Gastroesophageal sphincter (tissue), 4 donors: ENCODE results near the gene ZBTB11. TPM values are rescaled to one million over a fixed set of nuclear protein-coding genes. Genes with fewer than 3 reads are reported as not detected.

ENCODE experiments used
- ATAC-seq: fragments of 150-250 bp; one replicate; pipeline ENCODE4 v1.9.1; 2016; ENCODE audit warnings: mild to moderate bottlenecking, moderate library complexity
- H3K27ac ChIP-seq, 4 donors: fragments of 200-600 bp; sonication (generic) in 3 of 4; 1 replicate in 3 of 4; 2 replicates in 1 of 4; pipeline ENCODE4 v1.5.1; 2016 to 2019
- H3K27me3 ChIP-seq: fragments of 200-600 bp; sonication (generic); one replicate; pipeline ENCODE4 v1.5.1; 2019
- H3K36me3 ChIP-seq, 2 donors: fragments of 200-600 bp; sonication (generic); one replicate each; pipeline ENCODE4 v1.5.1; 2019; ENCODE audit warnings: control low read depth in 1 of 2
- H3K4me1 ChIP-seq, 3 donors: fragments of 200-600 bp; sonication (generic); 1 replicate in 2 of 3; 2 replicates in 1 of 3; pipeline ENCODE4 v1.5.1; 2016 to 2019; ENCODE audit warnings: control low read depth in 2 of 3
- H3K4me3 ChIP-seq, 2 donors: fragments of 200-600 bp; sonication (generic); one replicate each; pipeline ENCODE4 v1.5.1; 2019; ENCODE audit warnings: mild to moderate bottlenecking in 1 of 2, moderate library complexity in 1 of 2
- H3K9me3 ChIP-seq, 3 donors: fragments of 200-600 bp; sonication (generic); one replicate each; pipeline ENCODE4 v1.5.1; 2017 to 2019; ENCODE audit warnings: control low read depth in 2 of 3
- EP300 ChIP-seq: sonication (generic); formaldehyde crosslinking; IDR thresholded peaks from one replicate; pipeline ENCODE4 v1.6.1; 2017; ENCODE audit warnings: antibody characterized with exemption, mild to moderate bottlenecking
- POLR2A ChIP-seq, 2 donors: fragments of 450-650 bp; IDR thresholded peaks; one replicate each; pipeline ENCODE4 v1.6.1; 2017; ENCODE audit warnings: antibody characterized with exemption in 2 of 2, mild to moderate bottlenecking in 2 of 2, moderate library complexity in 1 of 2
- POLR2AphosphoS5 ChIP-seq: sonication (generic); formaldehyde crosslinking; IDR thresholded peaks from one replicate; pipeline ENCODE4 v1.6.1; 2017; ENCODE audit warnings: antibody characterized with exemption
- WGBS, 2 donors: methylation state at CpG; one replicate each; pipeline ENCODE4 v1.1.5; 2018; ENCODE audit warnings: low coverage in 1 of 2; 5-methylcytosine and 5-hydroxymethylcytosine counted together
- total RNA-seq, 4 donors: library from RNA; depleted of rRNA; stranded (reverse); fragments of >200 nt; gene quantifications; one replicate each; pipeline ENCODE4 v1.1.0, GENCODE V29; 2016
- TF ChIP-seq, protein P1 (sequence below), 4 experiments: fragments of 200-600 bp in 2 of 4; fragments of 450-650 bp in 2 of 4; sonication (generic) in 1 of 4; IDR thresholded peaks; one replicate each; pipeline ENCODE4 v1.5.1; 2017 to 2019; ENCODE audit warnings: antibody characterized with exemption in 4 of 4, mild to moderate bottlenecking in 2 of 4, moderate library complexity in 2 of 4

The ZBTB11 gene
- total RNA-seq, 4 donors from 2014 or later, result 17.1 to 32.7 (median 23.6) TPM

DNA sequence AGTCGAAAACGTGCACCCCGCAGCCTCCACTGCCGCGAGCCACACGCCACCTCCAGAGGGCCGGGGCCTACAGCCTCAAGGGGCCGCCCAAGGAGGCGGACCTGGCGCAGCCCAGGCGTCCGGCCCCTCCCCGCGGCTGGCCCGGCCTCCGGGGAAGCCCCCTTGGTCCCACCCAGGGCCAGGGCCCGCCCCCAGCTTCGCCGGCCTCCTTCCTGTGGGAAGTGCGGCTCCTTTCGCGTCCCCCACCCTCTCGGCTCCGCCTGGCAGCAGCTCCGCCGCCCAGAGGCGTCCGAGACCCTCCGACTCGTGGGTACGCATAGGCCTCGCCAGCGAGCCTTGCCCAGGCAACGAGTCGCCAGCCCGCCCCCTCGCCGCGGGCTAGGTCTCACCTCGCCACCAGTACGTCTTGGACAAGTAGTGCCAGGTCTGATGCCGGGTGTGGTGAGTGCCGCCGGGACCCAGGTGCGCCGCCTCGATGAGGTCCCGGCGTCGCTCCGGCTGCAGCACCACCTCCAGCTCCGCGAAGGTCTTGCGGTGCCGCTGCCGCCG lies 642 bp downstream of the ZBTB11 start:
- WGBS, 2 donors, result no CpG with 5 or more reads among the region's 57 CpGs
- H3K9me3 ChIP-seq, result no peaks in the 10 kb centered on the region
- ATAC-seq, result peak; percentile 93
- no peaks in the 10 kb centered on the region for H3K27me3 ChIP-seq
- H3K27ac ChIP-seq, result peak overlapping the region; percentile 92 to 100 (median 97)
- TF ChIP-seq, protein P1, sequence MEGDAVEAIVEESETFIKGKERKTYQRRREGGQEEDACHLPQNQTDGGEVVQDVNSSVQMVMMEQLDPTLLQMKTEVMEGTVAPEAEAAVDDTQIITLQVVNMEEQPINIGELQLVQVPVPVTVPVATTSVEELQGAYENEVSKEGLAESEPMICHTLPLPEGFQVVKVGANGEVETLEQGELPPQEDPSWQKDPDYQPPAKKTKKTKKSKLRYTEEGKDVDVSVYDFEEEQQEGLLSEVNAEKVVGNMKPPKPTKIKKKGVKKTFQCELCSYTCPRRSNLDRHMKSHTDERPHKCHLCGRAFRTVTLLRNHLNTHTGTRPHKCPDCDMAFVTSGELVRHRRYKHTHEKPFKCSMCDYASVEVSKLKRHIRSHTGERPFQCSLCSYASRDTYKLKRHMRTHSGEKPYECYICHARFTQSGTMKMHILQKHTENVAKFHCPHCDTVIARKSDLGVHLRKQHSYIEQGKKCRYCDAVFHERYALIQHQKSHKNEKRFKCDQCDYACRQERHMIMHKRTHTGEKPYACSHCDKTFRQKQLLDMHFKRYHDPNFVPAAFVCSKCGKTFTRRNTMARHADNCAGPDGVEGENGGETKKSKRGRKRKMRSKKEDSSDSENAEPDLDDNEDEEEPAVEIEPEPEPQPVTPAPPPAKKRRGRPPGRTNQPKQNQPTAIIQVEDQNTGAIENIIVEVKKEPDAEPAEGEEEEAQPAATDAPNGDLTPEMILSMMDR (IDR thresholded peaks at IDR 0.05), result peak in 3 of 4 experiments; percentile 12 to 48 (median 18)
- TF ChIP-seq EP300 (no peak), POLR2AphosphoS5 (peak; percentile 59), POLR2A (IDR thresholded peaks at IDR 0.05) (peak; percentile 33 to 60)
- H3K4me3 ChIP-seq, result peak overlapping the region; percentile 84 to 100
- H3K36me3 ChIP-seq, result peaks cover 0 to 25% of the 10 kb centered on the region in 2 donors
- H3K4me1 ChIP-seq, result peaks cover 3 to 44% (median 9%) of the 10 kb centered on the region in 3 donors

DNA sequence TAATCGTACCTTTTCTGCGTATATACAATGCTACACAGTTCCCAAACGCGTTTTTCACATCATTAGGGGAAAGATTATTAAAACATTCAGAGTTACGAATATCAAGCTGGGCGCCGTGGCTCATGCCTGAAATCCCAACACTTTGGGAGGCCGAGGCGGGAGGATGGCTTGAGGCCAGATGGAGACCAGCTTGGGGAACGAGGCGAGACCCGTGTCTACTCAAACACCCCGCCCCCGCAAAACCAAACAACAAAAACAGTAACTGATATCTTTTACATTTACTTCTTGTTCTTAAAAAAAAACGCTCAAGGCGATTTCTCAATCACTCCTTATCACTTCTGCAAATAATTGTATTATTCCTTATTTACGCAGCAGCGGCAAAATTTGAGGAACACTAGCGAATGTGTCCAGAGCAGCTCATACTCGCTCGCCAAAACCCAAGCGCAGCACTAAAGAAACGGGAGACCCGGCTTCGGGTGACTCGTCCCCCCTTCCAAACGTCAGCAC lies 1.2 kb downstream of the ZBTB11 start:
- no peak for TF ChIP-seq EP300
- no peak for TF ChIP-seq POLR2A (IDR thresholded peaks at IDR 0.05)
- TF ChIP-seq, protein P1 (IDR thresholded peaks at IDR 0.05), result no peak
- no peak for TF ChIP-seq POLR2AphosphoS5
- H3K27ac ChIP-seq, result peak overlapping the region; percentile 92 to 100 (median 97)
- 4 to 7% methylated on average over 16 to 25 of the region's 27 CpGs for WGBS, 2 donors
- no peak for ATAC-seq
- peak overlapping the region; percentile 84 to 100 for H3K4me3 ChIP-seq
- no peaks in the 10 kb centered on the region for H3K9me3 ChIP-seq
- peaks cover 0 to 25% of the 10 kb centered on the region in 2 donors for H3K36me3 ChIP-seq
- H3K4me1 ChIP-seq, result peaks cover 3 to 44% (median 9%) of the 10 kb centered on the region in 3 donors
- no peaks in the 10 kb centered on the region for H3K27me3 ChIP-seq

DNA sequence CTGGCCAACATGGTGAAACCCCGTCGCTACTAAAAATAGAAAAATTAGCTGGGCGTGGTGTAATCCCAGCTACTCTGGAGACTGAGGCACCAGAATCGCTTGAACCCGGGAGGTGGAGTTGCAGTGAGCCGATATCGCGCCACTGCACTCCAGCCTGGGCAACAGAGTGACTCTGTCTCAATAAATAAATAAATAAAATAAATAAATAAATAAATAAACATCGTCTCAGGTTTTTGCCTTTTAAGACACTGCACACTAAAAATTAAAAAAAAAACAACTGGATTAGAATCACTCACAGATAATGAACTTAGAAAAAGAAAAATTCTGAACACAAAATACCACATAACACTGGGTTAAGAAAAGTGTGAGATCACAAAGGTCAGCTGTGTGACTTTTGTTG lies 2.4 kb downstream of the ZBTB11 start:
- H3K36me3 ChIP-seq, result peaks cover 0 to 24% of the 10 kb centered on the region in 2 donors
- H3K27me3 ChIP-seq, result no peaks in the 10 kb centered on the region
- no peak for TF ChIP-seq POLR2A (IDR thresholded peaks at IDR 0.05)
- no peak for TF ChIP-seq POLR2AphosphoS5
- TF ChIP-seq, protein P1 (IDR thresholded peaks at IDR 0.05), result no peak
- TF ChIP-seq EP300, result no peak
- 82 to 91% methylated on average over 4 to 9 of the region's 9 CpGs for WGBS, 2 donors
- ATAC-seq, result no peak
- H3K4me3 ChIP-seq, result no peak overlapping the region
- H3K9me3 ChIP-seq, result no peaks in the 10 kb centered on the region
- H3K4me1 ChIP-seq, result peaks cover 3 to 44% (median 9%) of the 10 kb centered on the region in 3 donors
- H3K27ac ChIP-seq, result no peak overlapping the region

DNA sequence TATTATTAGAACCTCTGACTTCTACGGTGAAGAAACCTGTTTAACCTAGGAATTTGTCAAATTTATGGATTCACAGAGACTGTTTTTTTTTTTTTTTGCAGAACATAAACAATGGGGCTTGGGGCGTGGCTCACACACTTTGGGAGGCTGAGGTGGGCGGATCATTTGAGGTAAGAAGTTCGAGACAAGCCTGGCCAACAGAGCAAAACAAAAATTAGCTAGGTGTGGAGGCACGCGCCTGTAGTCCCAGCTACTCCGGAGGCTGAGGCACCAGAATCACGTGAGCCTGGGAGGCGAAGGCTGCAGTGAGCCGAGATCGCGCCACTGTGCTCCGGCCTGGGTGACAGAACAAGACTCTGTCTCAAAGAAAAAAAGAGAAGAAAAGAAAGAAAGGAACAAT lies 3.0 kb downstream of the ZBTB11 start:
- 89 to 91% methylated on average over 6 to 13 of the region's 13 CpGs for WGBS, 2 donors
- Histone ChIP-seq H3K27ac (no peak overlapping the region), H3K27me3 (no peaks in the 10 kb centered on the region), H3K4me1 (peaks cover 3 to 44% (median 9%) of the 10 kb centered on the region in 3 donors), H3K36me3 (peaks cover 0 to 27% of the 10 kb centered on the region in 2 donors), H3K4me3 (no peak overlapping the region), H3K9me3 (no peaks in the 10 kb centered on the region)
- no peak for ATAC-seq
- TF ChIP-seq POLR2AphosphoS5 (no peak), POLR2A (IDR thresholded peaks at IDR 0.05) (no peak)

DNA sequence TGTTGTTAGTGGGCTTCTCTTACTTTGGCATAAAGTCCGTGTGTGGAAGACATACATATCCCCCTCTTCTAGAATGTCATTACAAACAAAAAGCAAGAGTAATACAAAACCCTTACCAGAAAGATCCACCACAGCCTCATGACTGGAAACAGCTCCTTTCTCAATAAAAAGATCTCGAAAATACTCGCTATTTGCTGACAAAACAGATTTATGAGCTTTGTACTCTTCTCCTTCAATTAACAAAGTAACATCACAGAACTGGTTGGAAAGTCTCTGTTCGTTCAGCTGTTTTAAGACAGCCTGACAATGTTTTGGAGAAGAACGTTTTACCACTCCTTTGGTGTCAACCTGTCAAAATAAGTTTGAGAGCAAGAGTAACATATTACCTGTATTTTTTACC lies 5.9 kb downstream of the ZBTB11 start:
- no peaks in the 10 kb centered on the region for H3K9me3 ChIP-seq
- peaks cover 0 to 55% of the 10 kb centered on the region in 2 donors for H3K36me3 ChIP-seq
- no peak overlapping the region for H3K27ac ChIP-seq
- H3K4me1 ChIP-seq, result peaks cover 0 to 31% (median 0%) of the 10 kb centered on the region in 3 donors
- H3K27me3 ChIP-seq, result no peaks in the 10 kb centered on the region
- WGBS, 2 donors, result 80 to 92% methylated on average over 4 to 5 of the region's 5 CpGs
- H3K4me3 ChIP-seq, result no peak overlapping the region
- no peak for ATAC-seq
- TF ChIP-seq, protein P1 (IDR thresholded peaks at IDR 0.05), result no peak
- no peak for TF ChIP-seq POLR2AphosphoS5
